HEK293 (cell line): Measurements from ENCODE around the gene POLR3E.

Experiments
- BCL11B ChIP-seq: fragments of 450-650 bp; formaldehyde crosslinking; IDR thresholded peaks from 2 replicates; pipeline ENCODE4 v1.5.1; 2016; ENCODE audit warnings: low read depth, missing biosample characterization, missing genetic modification characterization
- CTCF ChIP-seq: fragments of 450-650 bp; formaldehyde crosslinking; IDR thresholded peaks from 2 replicates; pipeline ENCODE4 v1.5.1; 2016; ENCODE audit warnings: missing biosample characterization, missing genetic modification characterization
- GLIS2 ChIP-seq: fragments of 450-650 bp; formaldehyde crosslinking; IDR thresholded peaks from 2 replicates; pipeline ENCODE4 v1.5.1; 2016; ENCODE audit warnings: missing biosample characterization, missing genetic modification characterization
- MEIS1 ChIP-seq: sonication (generic); formaldehyde crosslinking; IDR thresholded peaks from 2 replicates; pipeline ENCODE4 v1.8.1; 2022; ENCODE audit warnings: missing genetic modification reagents, mild to moderate bottlenecking, borderline replicate concordance
- SALL2 ChIP-seq: fragments of 450-650 bp; formaldehyde crosslinking; IDR thresholded peaks from 2 replicates; pipeline ENCODE4 v1.5.0; 2017; ENCODE audit warnings: missing biosample characterization, mild to moderate bottlenecking, missing genetic modification characterization, borderline replicate concordance
- ZNF169 ChIP-seq: fragments of 450-650 bp; formaldehyde crosslinking; IDR thresholded peaks from 2 replicates; pipeline ENCODE4 v1.5.1; 2016; ENCODE audit warnings: missing biosample characterization, missing genetic modification characterization
- ZNF26 ChIP-seq: fragments of 450-650 bp; formaldehyde crosslinking; IDR thresholded peaks from 2 replicates; pipeline ENCODE4 v1.5.1; 2016; ENCODE audit warnings: missing biosample characterization, missing genetic modification characterization
- ZNF585B ChIP-seq: fragments of 450-650 bp; formaldehyde crosslinking; IDR thresholded peaks from 2 replicates; pipeline ENCODE4 v1.5.1; 2016; ENCODE audit warnings: missing biosample characterization, missing genetic modification characterization
- ZNF639 ChIP-seq: fragments of 450-650 bp; formaldehyde crosslinking; IDR thresholded peaks from 2 replicates; pipeline ENCODE4 v1.5.1; 2016; ENCODE audit warnings: missing biosample characterization, missing genetic modification characterization

- TF ChIP-seq GLIS2 (tag by site-specific recombination) (no peak), MEIS1 (no peak), CTCF (tag by site-specific recombination) (no peak), ZNF26 (tag by site-specific recombination) (no peak), SALL2 (tag by site-specific recombination) (no peak), BCL11B (tag by site-specific recombination) (no peak), ZNF639 (tag by site-specific recombination) (no peak), ZNF585B (tag by site-specific recombination) (no peak), ZNF169 (no peak)
Observed at GRCh38 chr16:22381392-22381791, 84.2 kb downstream of the POLR3E start.
